OCI-LY1 (cell line): ENCODE measurements around the gene ERG.

ENCODE experiments used
- H2AFZ ChIP-seq: fragments of 200-600 bp; sonication (generic), shearing (Covaris generic); 2 replicates; pipeline ENCODE4 v1.6.0; 2014; ENCODE audit warnings: antibody characterized with exemption, mild to moderate bottlenecking, low read length
- H3F3A ChIP-seq: fragments of 200-600 bp; sonication (generic), shearing (Covaris generic); 2 replicates; pipeline ENCODE4 v1.6.0; 2014; ENCODE audit warnings: mild to moderate bottlenecking, antibody characterized with exemption, low read length, moderate library complexity; ENCODE audit not compliant: insufficient read depth
- H3K27ac ChIP-seq: fragments of 200-600 bp; sonication (generic); 2 replicates; pipeline ENCODE4 v1.5.1; 2014; ENCODE audit warnings: low read length, mixed run types, mild to moderate bottlenecking, low read depth; ENCODE audit not compliant: poor library complexity, severe bottlenecking
- H3K27me3 ChIP-seq: fragments of 200-600 bp; sonication (generic); 2 replicates; pipeline ENCODE4 v1.6.0; 2014; ENCODE audit warnings: antibody characterized with exemption, mild to moderate bottlenecking, low read length, moderate library complexity; ENCODE audit not compliant: insufficient read depth
- H3K36me3 ChIP-seq: fragments of 200-600 bp; sonication (generic); 2 replicates; pipeline ENCODE4 v1.6.1; 2014; ENCODE audit warnings: mild to moderate bottlenecking, antibody characterized with exemption, low read length, moderate library complexity, mixed read lengths; ENCODE audit not compliant: insufficient read depth
- H3K4me1 ChIP-seq: fragments of 200-600 bp; sonication (generic); 2 replicates; pipeline ENCODE4 v1.5.1; 2014; ENCODE audit warnings: mild to moderate bottlenecking, low read length, moderate library complexity; ENCODE audit not compliant: insufficient read depth, severe bottlenecking
- H3K4me2 ChIP-seq: fragments of 200-600 bp; sonication (generic), shearing (Covaris generic); 2 replicates; pipeline ENCODE4 v1.6.1; 2014; ENCODE audit warnings: low read length
- H3K4me3 ChIP-seq: fragments of 200-600 bp; sonication (generic); 2 replicates; pipeline ENCODE4 v1.5.1; 2014; ENCODE audit warnings: low read length, low read depth, mild to moderate bottlenecking, mixed read lengths; ENCODE audit not compliant: poor library complexity, severe bottlenecking
- H3K79me2 ChIP-seq: fragments of 200-600 bp; shearing (Covaris generic); 2 replicates; pipeline ENCODE4 v1.6.1; 2016; ENCODE audit warnings: mixed run types, low read length, mixed read lengths; ENCODE audit not compliant: insufficient read depth
- H3K9ac ChIP-seq: fragments of 200-600 bp; sonication (generic), shearing (Covaris generic); 2 replicates; pipeline ENCODE4 v1.6.1; 2014; ENCODE audit warnings: mild to moderate bottlenecking, low read length, mixed read lengths
- H3K9me2 ChIP-seq: fragments of 200-600 bp; sonication (generic), shearing (Covaris generic); 2 replicates; pipeline ENCODE4 v1.6.1; 2014; ENCODE audit warnings: low read depth, mild to moderate bottlenecking, low read length, mixed read lengths
- H3K9me3 ChIP-seq: fragments of 200-600 bp; shearing (Covaris generic); 2 replicates; pipeline ENCODE4 v1.6.1; 2014; ENCODE audit warnings: low read length, mixed read lengths
- H4K20me1 ChIP-seq: fragments of 200-600 bp; sonication (generic), shearing (Covaris generic); 2 replicates; pipeline ENCODE4 v1.6.0; 2016; ENCODE audit warnings: mild to moderate bottlenecking, low read length; ENCODE audit not compliant: insufficient read depth
- CTCF ChIP-seq: fragments of 200-600 bp; sonication (generic), shearing (Covaris generic); IDR thresholded peaks from 2 replicates; pipeline ENCODE4 v1.5.1; 2017; ENCODE audit warnings: mild to moderate bottlenecking, antibody characterized with exemption, low read length, moderate library complexity, mixed read lengths
- EZH2 ChIP-seq: fragments of 200-600 bp; sonication (generic), shearing (Covaris generic); IDR thresholded peaks from 2 replicates; pipeline ENCODE4 v1.8.0; 2017; ENCODE audit warnings: borderline replicate concordance, mixed run types, mild to moderate bottlenecking, antibody characterized with exemption, low read length, moderate library complexity, mixed read lengths

The ERG gene

GRCh38 chr21:38444691-38445090, 53.6 kb downstream of the ERG start:
- Histone ChIP-seq H3K9me3 (no peaks in the 10 kb centered on the region), H3F3A (no peaks in the 10 kb centered on the region), H2AFZ (no peak overlapping the region), H3K4me1 (no peaks in the 10 kb centered on the region), H3K9me2 (no peaks in the 10 kb centered on the region), H3K79me2 (no peaks in the 10 kb centered on the region), H3K27me3 (no peaks in the 10 kb centered on the region), H4K20me1 (no peaks in the 10 kb centered on the region), H3K36me3 (no peaks in the 10 kb centered on the region), H3K4me2 (no peak overlapping the region), H3K27ac (no peak overlapping the region), H3K4me3 (no peak overlapping the region), H3K9ac (no peak overlapping the region)
- TF ChIP-seq EZH2 (no peak), CTCF (no peak)

- no peaks in the 10 kb centered on the region for H3K36me3 ChIP-seq
- no peaks in the 10 kb centered on the region for H3F3A ChIP-seq
- H3K4me2 ChIP-seq: no peak overlapping the region
- TF ChIP-seq EZH2 (no peak), CTCF (no peak)
- H3K27ac ChIP-seq: no peak overlapping the region
- no peaks in the 10 kb centered on the region for H3K9me3 ChIP-seq
- H3K27me3 ChIP-seq: no peaks in the 10 kb centered on the region
- no peak overlapping the region for H2AFZ ChIP-seq
- H3K9me2 ChIP-seq: no peaks in the 10 kb centered on the region
- H3K79me2 ChIP-seq: no peaks in the 10 kb centered on the region
- H3K9ac ChIP-seq: no peak overlapping the region
- no peaks in the 10 kb centered on the region for H3K4me1 ChIP-seq
- no peak overlapping the region for H3K4me3 ChIP-seq
- no peaks in the 10 kb centered on the region for H4K20me1 ChIP-seq
Measured at GRCh38 chr21:38443110-38443509, 55.2 kb downstream of the ERG start.

GRCh38 chr21:38441153-38441552, 57.1 kb downstream of the ERG start:
- Histone ChIP-seq H4K20me1 (no peaks in the 10 kb centered on the region), H3K36me3 (no peaks in the 10 kb centered on the region), H3K27me3 (no peaks in the 10 kb centered on the region), H3F3A (no peaks in the 10 kb centered on the region), H3K4me1 (no peaks in the 10 kb centered on the region), H3K27ac (no peak overlapping the region), H3K4me3 (no peak overlapping the region), H3K4me2 (no peak overlapping the region), H3K9ac (no peak overlapping the region), H3K9me3 (no peaks in the 10 kb centered on the region), H2AFZ (no peak overlapping the region), H3K9me2 (no peaks in the 10 kb centered on the region), H3K79me2 (no peaks in the 10 kb centered on the region)
- no peak for TF ChIP-seq CTCF
- TF ChIP-seq EZH2: no peak
